RCC 7860 (cell line): Measurements from ENCODE around the gene GDF7.
A peak's percentile ranks its signal among the peaks of the same experiment; 100 is the strongest.

Experiments
- DNase-seq: peaks from one replicate; pipeline ENCODE4 v3.0.0-alpha.2; 2015; ENCODE audit warnings: low spot score
- FAIRE-seq: peaks from 2 replicates; lab custom pipeline; 2012; peaks lifted over from hg19 to GRCh38; lab: Jason Lieb, UNC

GDF7 gene

DNA sequence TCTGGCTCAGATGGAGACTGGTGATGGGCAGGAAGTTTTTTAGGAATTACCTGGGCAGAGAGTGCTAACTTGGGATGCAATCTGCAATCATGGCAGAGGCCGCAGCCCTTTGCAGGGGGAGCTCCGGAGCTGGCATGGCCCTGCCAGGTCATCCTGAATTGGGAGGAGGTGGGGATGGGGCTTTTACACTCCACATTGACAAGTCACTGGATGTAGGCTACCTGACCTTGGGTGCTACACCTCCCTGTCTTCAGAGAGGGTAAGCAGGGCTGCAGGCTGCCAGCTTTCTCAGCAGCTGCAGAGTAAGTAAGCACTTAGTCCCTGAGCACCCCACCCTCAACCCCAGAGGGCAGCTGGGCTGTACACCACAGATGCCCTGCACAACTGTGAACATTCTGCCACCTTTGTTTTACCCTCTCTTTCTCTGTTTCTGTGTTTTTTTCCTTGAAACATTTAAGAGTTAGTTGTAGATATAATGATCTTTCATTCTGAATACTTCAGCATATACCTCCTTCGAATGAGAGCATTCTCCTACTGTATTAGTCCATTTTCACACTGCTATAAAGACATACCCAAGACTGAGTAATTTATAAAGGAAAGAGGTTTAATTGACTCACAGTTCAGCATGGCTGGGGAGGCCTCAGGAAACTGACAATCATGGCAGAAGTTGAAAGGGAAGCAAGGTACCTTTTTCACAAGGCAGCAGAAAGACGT, 9.3 kb upstream of the GDF7 start:
- FAIRE-seq = no peak
- DNase-seq = no peak

DNA sequence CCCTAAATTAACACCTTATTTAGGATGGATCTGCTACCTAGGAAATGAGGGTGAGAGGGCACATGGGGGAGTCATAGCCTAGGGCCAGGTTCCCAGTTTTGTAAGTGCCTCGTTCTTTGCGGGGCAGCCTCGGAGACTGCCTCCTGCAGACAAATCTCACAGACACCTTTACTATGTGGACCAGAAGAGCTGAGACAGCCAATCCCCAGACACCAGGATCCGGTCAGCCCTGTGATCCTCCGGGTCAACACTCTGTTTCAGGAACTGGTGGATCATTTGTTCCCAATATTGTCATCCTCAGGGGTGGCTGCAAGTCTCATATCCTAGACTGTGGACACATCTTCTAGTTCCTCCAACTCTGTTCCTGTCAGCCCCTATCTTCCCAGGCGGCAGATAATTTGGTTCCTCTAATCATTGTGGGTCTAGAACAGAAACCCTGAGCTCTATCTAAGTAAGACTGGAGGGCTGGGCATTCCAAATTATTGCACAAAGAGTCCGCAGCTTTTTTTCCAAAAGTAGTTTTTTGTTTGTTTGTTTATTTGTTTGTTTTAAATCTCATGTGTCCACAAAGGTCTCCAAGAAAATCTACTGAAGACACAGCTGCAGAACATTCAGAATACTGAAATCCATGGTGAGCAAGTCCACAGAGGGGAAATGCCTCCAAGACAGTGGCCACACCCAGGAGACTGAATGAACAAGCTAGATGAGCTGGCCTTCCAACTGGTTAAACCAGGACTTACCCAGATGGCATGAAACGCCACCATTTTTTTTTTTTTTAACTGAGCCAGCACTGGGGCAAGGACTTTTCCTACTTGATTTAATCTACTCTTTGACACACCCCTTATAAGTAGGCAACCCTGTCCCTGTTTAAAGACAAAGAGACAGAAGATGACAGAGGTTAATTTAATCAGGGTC, 6.2 kb upstream of the GDF7 start:
- DNase-seq = no peak
- FAIRE-seq = no peak

DNA sequence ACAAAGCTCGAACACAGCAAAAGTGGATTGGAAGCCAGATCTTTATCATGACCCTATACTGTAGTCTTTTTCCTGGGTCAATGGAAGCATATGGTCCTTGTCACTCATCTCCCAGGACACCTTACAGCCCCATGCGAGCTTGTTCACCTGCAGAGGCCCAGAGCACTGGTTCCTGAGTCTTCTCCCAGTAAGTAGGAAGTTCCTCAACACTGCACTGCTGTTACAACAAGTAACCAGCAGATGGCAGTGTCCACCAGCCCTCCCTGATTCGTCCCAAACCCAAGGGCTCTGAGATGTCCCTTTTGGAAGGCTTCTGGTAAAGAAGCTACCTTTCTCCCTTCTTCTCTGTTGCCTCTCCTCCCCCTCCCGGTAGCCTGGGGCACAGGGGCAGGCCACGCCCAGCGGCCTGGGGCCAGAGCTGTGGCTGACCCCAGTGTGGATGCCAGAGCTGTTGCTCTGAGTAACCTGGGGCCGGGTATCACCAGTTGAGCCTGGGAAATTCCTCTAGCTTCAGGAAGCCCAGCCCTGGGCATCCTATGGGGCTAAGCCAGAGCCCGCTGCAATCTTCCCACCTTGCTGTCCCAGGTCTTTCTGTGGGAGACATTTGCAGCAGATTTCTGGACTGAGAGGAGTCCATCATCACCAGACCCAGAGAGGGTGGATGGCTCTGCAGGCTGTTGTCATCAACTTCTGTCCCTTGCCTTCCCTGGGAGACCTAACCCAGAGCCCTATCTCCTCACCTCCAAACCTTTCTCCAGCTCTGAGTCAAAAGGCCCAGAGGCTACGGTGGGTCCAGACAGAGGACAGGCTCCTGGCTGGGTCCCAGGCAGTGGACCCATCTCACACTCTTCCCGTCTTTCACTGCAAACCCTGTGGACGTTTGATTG, 5.3 kb upstream of the GDF7 start:
- DNase-seq (peak; percentile 34), FAIRE-seq (no peak)

DNA sequence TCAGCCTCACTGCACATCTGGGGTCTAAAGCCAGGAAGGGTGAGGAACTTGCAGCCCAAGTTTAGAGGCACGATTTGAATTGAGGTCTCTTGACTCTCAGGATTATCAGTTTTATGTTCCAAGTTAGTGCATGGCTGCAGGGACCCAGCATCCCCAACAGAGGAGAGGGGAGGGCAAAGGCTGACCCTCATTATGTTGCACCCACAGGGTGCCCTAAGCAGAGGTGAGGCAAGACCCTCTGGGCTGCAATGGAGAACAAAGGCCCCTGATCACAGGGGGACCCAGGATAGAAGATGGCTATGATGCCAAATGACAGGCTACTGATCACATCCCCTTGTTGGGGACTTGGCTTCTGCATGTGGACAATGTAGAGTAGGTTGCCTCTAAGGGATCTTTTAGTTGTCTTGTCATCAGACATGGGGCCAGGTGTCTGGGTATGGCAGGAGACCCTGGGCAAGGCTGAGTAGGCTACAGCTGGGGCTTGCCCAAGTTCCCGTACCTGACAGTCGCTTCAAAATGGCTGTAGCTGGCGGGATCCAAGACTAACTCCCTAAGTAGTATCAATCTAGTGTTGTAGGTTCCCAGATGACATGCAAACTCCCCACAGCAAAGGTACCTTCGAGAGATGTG, 4.5 kb upstream of the GDF7 start:
- DNase-seq (no peak), FAIRE-seq (no peak)

DNA sequence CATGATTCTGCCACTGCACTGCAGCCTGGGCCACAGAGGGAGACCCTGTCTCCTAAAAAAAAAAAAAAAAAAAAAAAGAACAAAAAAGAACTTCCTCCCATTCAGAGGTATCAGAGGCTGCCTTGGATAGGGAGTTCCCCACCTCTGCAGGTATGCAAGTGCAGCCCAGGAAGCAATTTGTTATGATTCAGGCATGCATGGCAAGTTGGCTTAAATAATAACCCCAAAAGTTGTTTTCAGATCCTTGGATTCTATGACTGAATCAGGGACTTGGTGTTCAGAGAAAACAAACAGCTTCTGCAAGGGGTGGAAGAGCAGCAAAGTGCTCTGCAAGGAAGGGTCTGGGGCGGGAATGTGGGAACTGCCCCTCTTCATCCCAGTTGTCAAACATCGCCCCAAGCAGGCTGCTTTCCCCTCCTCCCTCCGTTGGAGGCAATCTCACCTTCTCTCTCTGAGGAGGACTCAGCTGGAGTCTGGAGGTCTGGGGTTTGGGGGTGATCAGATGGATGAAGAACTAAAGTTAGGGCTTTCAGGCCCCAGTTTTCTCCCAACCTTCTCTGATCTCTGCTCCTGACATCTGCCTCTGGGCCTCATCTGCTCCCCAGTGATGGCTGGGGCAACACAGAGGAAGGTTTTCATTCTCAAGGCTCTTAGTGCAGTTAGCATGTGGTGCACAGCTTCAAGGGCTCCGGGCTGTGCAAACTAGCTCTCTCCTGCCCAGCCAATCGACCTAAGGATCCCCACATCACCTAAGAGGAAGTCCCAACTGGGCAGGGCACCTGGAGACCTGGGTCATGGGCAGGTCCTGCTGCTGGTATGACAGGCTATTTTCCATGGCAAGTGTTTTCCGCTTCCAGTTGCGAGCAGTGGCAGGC, 3.5 kb upstream of the GDF7 start:
- no peak for DNase-seq

DNA sequence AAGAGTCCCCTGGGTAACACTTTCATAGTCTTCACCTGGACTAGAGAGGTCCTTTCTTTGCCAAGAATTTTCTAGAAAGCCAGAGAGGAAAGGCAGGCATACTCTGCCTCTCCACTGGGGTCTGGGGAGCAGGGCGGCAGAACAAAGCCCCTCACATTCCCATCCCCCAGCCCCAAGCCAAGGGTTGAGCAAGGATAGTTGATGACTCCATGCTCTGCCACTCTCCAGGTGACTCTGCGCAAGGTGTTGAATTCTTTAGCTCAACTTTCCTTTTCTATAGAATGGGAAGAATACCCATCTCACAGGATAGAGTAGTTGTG, 2.9 kb upstream of the GDF7 start:
- DNase-seq = no peak
- no peak for FAIRE-seq

More for the DNA sequence above, 3.5 kb upstream of the GDF7 start:
- no peak for FAIRE-seq

DNA sequence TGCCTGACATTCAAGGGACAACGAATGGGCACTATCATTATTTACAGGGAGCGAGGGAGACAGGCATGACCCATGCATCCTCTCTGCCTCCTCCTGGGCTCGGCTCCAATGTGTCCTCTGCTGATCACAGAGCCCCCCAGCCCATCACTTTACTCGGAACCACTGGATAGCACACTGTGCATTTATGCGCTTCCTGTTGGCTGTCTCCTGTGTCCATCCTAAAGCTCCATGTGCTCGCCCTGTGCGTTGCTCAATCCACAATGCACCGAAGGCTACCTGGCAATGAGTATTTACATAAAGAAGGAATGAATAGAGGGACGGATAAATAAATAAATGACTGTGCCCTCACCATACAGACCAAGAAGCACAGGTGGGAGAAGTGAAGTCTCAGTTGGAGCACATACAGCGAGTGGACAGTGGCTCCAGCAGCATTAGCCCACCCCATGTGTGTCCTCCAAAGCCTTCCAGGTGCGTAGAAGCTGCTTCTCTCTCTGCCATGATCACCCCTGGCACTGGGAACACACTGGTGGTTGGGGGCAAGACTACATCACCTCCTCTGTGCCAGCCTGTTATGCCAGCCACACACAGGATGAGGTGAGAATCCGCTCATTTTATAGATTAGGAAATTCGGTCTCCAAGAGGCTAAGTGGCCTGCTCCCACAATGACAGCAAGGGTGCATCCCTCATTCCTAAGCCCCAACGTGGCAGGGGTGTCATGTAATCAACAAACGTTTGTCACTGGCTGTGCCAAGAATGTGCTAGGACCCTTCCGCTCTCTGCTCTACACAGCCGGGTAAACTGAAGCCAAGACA, 2.3 kb upstream of the GDF7 start:
- no peak for FAIRE-seq
- DNase-seq = no peak

DNA sequence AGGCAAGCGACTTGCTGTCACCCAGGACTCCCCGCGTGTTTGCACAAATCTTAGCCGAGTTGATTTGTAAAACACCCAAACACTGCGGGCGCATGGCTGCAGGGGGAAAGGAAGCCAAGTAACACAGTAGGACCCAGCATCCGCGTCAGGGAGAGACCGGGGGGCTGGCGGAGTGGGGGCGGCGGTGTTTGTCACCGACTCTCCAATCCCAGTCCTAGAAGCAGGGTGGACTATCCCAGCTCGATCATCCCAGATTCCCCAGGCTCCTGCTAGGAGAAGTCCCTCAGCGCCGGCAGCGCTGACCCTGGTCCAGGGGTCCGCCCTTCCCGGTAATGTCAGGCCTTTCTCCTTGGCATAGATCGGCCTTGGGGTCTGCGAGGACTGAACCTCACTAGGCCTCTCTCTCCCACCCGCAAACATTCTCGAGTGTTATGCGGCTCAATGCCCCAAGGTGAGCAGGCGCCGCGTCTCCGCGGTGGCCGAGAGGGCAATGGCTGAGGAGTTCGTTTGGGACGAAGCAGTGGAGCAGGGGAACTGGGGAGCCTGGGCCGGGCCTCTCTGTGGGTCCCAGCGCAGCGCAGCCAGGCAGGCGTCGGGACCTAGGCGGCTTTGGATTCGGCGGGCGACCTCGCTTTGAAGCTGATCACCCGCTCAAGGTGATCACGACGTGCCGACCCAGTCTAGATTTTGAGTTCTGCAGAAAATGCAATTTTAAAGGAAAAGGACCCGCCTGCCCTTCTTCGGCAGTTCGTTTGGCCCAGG, 1.5 kb upstream of the GDF7 start:
- DNase-seq = no peak
- FAIRE-seq = no peak

DNA sequence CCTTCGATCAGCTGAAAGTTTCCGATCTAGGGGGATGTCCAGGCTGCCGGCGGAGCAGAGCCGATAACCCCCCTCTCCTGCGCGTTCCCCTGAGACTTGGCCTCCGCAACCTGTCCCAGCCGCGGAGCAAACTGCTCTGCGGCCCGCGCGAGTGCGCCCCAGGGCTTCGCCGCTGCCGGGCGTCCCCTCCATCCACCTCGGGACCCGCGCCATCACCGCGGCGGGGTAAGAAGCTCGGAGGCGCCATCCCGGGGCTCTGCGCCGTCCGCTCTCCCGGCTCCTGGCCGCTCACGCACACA, 990 bp upstream of the GDF7 start:
- DNase-seq (no peak), FAIRE-seq (no peak)

DNA sequence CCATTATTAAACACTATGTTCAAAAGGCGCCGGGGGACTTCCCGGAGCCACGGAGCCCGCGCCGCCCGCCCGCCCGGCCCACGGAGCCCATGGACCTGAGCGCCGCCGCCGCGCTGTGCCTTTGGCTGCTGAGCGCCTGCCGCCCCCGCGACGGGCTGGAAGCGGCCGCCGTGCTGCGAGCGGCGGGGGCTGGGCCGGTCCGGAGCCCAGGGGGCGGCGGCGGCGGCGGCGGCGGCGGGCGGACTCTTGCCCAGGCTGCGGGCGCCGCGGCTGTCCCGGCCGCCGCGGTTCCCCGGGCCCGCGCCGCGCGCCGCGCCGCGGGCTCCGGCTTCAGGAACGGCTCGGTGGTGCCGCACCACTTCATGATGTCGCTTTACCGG, 197 bp downstream of the GDF7 start:
- DNase-seq = no peak
- no peak for FAIRE-seq

DNA sequence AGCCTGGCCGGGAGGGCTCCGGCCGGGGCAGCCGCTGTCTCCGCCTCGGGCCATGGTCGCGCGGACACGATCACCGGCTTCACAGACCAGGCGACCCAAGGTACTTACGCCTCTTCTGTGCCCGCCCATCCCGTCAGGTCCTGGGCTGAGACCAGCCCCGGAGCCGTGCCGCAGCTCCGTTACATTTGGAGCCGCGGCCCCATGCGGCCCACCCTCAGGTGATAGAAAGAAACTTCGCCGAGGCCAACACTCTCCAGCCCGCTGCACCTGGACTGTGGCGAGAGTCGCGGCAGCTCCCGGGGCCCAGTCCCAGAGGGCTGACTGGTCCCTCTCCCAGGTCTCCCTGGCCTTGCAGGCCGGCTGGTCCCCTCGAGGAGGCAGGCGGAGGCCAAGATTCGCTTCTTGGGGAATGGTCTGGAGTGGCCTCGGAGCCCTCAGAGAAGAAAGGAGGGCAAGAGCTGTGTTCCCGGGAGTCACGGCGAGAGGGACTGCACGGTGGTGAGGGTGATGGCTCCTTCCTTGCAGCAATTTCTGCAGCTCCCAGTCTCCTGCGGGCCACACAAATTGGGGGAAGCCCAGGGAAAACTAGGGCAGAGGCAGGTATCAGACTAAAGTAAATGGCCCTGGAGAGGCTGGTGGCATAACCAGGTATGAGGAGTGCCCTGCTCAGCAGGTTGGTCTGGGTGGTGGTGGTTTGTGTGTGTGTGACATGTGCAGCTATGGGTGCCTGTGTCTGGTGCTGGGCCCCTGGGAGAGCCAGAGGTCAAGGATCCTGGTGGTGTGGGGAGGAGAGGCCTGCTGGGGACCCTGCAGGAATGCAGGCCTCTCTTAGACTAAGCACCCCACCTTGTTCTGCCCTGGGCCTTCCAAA, 822 bp downstream of the GDF7 start:
- DNase-seq (no peak), FAIRE-seq (no peak)

DNA sequence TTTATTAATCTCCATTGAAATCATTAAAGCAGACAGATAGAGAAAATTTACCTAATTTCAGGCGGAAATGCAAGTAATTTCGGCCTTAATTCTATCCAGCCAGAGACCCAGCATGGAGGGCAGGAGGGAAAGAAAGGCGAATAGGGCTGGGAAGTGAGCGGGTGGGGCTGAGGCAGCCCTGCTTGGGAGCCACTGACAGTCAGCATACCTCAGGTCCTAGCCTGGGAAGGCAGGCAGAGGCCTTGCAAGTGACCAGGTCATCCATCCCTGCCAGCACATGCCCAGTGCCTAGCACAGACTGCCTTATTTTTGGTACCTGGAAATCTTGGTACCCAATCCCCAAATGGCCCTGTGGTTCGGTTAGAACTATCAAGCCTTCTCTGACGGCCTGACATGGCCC, 1.5 kb downstream of the GDF7 start:
- DNase-seq = no peak
- no peak for FAIRE-seq

DNA sequence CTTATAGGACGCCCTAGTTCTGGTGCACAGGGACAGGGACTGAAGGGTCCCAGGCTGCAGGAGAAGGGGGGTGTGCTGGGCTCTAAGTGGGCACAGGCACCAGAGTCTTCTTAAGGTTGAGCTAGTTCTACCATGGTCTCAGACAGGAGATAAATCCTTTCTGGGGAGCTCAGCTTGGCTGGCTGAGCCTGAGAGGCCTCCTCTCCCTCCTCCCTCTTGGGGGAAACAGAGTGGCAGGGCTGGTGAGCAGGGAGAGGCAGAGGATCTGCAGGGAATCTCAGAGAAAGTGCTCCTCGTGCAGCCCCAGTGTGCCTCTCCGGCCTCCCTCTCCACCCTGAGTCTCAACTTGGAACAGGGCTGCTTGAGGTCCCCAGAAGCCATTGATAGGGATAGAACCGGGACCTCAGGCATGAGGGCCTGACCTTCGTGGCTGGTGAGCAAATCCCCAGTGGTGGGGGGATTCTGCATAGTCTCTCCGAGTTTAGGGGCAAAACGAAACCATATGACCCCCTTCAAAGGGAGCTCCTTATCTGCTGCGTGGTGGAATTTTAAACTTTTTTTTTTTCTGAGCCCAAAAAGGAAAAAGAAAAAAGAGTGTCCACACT, 2.0 kb downstream of the GDF7 start:
- FAIRE-seq = no peak

DNA sequence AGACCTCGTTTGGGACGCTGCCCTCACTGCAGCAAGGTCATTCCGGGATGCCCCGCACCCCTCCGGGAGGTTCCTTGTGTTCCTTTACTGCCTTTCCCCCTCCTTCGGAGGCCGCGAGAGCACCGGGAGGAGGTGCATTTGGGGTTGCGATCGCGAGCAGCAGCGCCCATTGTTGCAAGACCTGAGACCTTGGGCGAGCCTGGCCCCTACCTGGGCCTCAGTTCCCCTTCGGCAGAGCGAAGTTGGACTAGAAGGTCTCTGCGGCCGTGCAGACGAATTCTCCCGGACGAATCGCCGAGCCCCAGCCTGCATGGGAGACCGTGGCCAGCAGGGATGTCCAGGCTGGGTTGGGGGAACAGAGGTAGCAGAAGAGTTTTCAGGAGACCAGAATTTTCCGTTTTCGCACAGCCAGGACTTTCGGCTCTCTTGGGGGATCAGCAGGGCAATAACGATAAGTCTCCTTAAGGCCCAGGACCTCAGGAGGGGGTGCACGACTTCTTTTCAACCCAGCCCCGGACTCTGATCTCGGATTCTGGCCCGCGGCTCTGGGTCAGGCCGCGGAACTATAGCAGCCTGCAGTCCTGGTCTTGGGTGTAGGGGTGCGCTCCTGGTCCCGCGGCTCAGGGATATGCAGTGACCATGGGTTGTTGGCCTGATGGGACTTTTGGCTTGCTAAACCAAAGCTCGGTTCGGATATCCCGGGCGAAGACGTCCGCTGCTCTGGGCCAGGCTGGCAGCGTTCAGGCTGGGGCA, 2.8 kb downstream of the GDF7 start:
- no peak for FAIRE-seq
- DNase-seq = no peak

More for the DNA sequence above, 2.0 kb downstream of the GDF7 start:
- no peak for DNase-seq

DNA sequence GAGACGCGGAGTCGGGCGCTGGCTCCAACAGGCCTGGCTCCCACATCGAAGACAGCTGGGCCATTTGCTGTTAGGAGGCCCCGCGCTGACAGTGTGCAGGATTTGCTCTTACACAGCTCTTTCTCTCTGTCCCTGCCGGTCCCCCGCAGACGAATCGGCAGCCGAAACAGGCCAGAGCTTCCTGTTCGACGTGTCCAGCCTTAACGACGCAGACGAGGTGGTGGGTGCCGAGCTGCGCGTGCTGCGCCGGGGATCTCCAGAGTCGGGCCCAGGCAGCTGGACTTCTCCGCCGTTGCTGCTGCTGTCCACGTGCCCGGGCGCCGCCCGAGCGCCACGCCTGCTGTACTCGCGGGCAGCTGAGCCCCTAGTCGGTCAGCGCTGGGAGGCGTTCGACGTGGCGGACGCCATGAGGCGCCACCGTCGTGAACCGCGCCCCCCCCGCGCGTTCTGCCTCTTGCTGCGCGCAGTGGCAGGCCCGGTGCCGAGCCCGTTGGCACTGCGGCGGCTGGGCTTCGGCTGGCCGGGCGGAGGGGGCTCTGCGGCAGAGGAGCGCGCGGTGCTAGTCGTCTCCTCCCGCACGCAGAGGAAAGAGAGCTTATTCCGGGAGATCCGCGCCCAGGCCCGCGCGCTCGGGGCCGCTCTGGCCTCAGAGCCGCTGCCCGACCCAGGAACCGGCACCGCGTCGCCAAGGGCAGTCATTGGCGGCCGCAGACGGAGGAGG, 3.5 kb downstream of the GDF7 start:
- no peak for FAIRE-seq
- DNase-seq = no peak
